ENCODE measurements around the gene ELFN1. TPM values are rescaled to one million over a fixed set of nuclear protein-coding genes. Genes with fewer than 3 reads are reported as not detected.

The ELFN1 gene
- total and polyA plus RNA-seq, 9 of the 15 experiments (the other 6 are each of a cell fraction or from before 2014, with no cell fraction given): 0.04 to 0.64 (median 0.18) TPM; not detected in 2

DNA sequence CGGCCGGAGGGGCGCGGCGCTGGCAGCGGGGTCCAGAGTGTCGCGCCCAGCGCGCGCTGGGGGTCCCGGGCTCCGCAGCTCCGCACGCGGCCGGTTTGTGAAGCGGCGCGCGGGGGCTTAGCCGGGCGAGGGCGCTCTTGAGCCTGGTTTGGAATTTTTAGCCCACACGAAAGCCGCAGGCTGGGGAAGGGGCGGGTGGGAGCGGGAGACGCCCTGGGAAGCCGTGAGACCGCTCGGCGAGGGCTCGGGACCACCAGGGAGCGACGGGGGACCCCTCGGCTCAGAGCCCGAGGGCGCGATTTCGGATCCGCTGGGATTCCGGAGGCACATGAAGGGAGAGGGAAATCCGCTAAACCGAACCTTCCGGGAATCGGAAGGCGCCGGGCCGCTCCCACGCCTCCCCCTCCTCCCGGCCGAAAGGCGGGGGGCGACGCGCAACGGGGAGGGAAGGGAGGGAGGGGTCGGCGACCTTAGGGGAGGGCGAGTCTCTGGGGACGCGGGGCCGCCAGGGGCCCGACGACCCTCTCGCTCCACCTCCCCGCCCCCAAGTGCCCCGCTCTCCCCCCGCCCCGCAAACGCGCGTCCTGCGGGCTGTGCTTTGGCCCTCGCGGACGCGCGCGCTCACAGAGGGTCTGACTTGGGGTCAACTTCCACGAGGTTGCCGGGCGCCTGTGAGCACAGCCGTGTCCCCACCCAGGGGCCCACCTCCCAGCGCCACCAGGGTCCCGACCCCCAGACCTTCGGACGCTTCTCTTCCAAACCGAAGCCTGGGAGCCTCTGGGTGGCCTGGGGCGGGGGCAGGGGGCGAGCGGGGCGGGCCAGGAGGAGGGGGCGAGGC, 5.1 kb upstream of the ELFN1 start (continued):
- TF ChIP-seq REST (IDR thresholded peaks at IDR 0.05; ENCODE audit: borderline replicate concordance): peak; percentile 59; the same call in 1 of the 2 replicates
- no peak for TF ChIP-seq REST (CRISPR knock-in tag; IDR thresholded peaks at IDR 0.05; ENCODE audit: low read depth)
- no peak for TF ChIP-seq STAT6 (CRISPR knock-in tag; IDR thresholded peaks at IDR 0.05)
- no peak for TF ChIP-seq FIP1L1 (IDR thresholded peaks at IDR 0.05; ENCODE audit: low read depth, low read length, poor library complexity, severe bottlenecking)
- no peak for TF ChIP-seq ELF1 (tag; IDR thresholded peaks at IDR 0.05)
- TF ChIP-seq, protein P1, sequence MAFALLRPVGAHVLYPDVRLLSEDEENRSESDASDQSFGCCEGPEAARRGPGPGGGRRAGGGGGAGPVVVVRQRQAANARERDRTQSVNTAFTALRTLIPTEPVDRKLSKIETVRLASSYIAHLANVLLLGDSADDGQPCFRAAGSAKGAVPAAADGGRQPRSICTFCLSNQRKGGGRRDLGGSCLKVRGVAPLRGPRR (CRISPR knock-in tag; IDR thresholded peaks at IDR 0.05): no peak
- no peak for TF ChIP-seq PYGO2 (tag; IDR thresholded peaks at IDR 0.05)
- no peak for TF ChIP-seq ZNF444 (CRISPR knock-in tag; IDR thresholded peaks at IDR 0.05)
- TF ChIP-seq E2F3 (CRISPR knock-in tag; IDR thresholded peaks at IDR 0.05): no peak
- TF ChIP-seq ARID1B (IDR thresholded peaks at IDR 0.05): no peak
- TF ChIP-seq EWSR1 (IDR thresholded peaks at IDR 0.05; ENCODE audit: borderline replicate concordance, low read depth, partially characterized antibody): no peak
- no peak for TF ChIP-seq RHOXF2B (CRISPR knock-in tag; conservative IDR thresholded peaks at IDR 0.05)
- no peak for TF ChIP-seq ELF2 (CRISPR knock-in tag; IDR thresholded peaks at IDR 0.05)
- TF ChIP-seq MTF1 (CRISPR knock-in tag; IDR thresholded peaks at IDR 0.05; ENCODE audit: borderline replicate concordance): no peak
- TF ChIP-seq ILF3 (IDR thresholded peaks at IDR 0.05; ENCODE audit: borderline replicate concordance): no peak
- TF ChIP-seq TEAD1 (CRISPR knock-in tag; IDR thresholded peaks at IDR 0.05): no peak
- TF ChIP-seq SMARCE1 (IDR thresholded peaks at IDR 0.05): no peak
